Astrocyte of the hippocampus (primary cell): ENCODE results near the gene HDGFL2.
"Not testable (repeated sequence)": the region's sequence is repeated elsewhere in the genome, so short reads cannot be mapped to it uniquely, and the experiment has no call there.

Experiments used
- DNase-seq: peaks from one replicate; pipeline ENCODE4 v3.0.0; 2011; ENCODE audit warnings: low read depth, low spot score

The HDGFL2 gene

GRCh38 chr19:4516199-4516938 is 44.3 kb downstream of the HDGFL2 start:
- DNase-seq: no peak

GRCh38 chr19:4516939-4517300 is 44.8 kb downstream of the HDGFL2 start:
- DNase-seq: no peak

- DNase-seq: no peak
Measured at GRCh38 chr19:4517451-4518057, 45.5 kb downstream of the HDGFL2 start.

GRCh38 chr19:4518345-4519171 is 46.5 kb downstream of the HDGFL2 start, which contains the start of gene PLIN4:
Gene PLIN4 (minus strand): TSS chr19:4518486. CDS start chr19:4518272, 214 bp downstream.
- peak; percentile 61 for DNase-seq

- no peak for DNase-seq
Measured at GRCh38 chr19:4519172-4519496, 47.0 kb downstream of the HDGFL2 start.

- no peak for DNase-seq
Measured at GRCh38 chr19:4519521-4520277, 47.6 kb downstream of the HDGFL2 start.

- no peak for DNase-seq
Measured at GRCh38 chr19:4521170-4521887, 49.2 kb downstream of the HDGFL2 start.

GRCh38 chr19:4521888-4522242 is 49.8 kb downstream of the HDGFL2 start:
- DNase-seq: no peak

- DNase-seq: no peak
Measured at GRCh38 chr19:4522291-4523002, 50.4 kb downstream of the HDGFL2 start.

GRCh38 chr19:4523306-4524110 is 51.4 kb downstream of the HDGFL2 start:
- peak; percentile 39 for DNase-seq

- DNase-seq: peak; percentile 42
Measured at GRCh38 chr19:4524808-4525562, 52.9 kb downstream of the HDGFL2 start.

GRCh38 chr19:4525563-4526002 is 53.5 kb downstream of the HDGFL2 start:
- DNase-seq: no peak

- DNase-seq: not testable (repeated sequence)
Measured at GRCh38 chr19:4527377-4527776, 55.3 kb downstream of the HDGFL2 start.

GRCh38 chr19:4528843-4529242 is 56.7 kb downstream of the HDGFL2 start:
- DNase-seq: no peak

- DNase-seq: no peak
Measured at GRCh38 chr19:4529924-4530522, 57.9 kb downstream of the HDGFL2 start.

- DNase-seq: no peak
Measured at GRCh38 chr19:4531562-4532165, 59.6 kb downstream of the HDGFL2 start.

GRCh38 chr19:4533334-4533733 is 61.2 kb downstream of the HDGFL2 start:
- no peak for DNase-seq

GRCh38 chr19:4533835-4534424 is 61.8 kb downstream of the HDGFL2 start:
- no peak for DNase-seq
